Endothelial cell (in vitro differentiated cells): ENCODE data around the gene PHKA2. TPM values are rescaled to one million over a fixed set of nuclear protein-coding genes. Genes with fewer than 3 reads are reported as not detected.

Source experiments
- DNase-seq: peaks from one replicate; pipeline ENCODE4 v3.0.0; 2021; ENCODE audit warnings: low spot score
- H3K27ac Mint-ChIP-seq: one replicate; pipeline ENCODE4 v1.8.0; 2021; ENCODE audit warnings: mixed read lengths, inconsistent platforms; ENCODE audit not compliant: unreplicated experiment
- H3K27me3 Mint-ChIP-seq: one replicate; pipeline ENCODE4 v1.8.0; 2021; ENCODE audit warnings: mild to moderate bottlenecking, moderate library complexity, mixed read lengths, inconsistent platforms; ENCODE audit not compliant: unreplicated experiment
- H3K36me3 Mint-ChIP-seq: one replicate; pipeline ENCODE4 v1.8.0; 2021; ENCODE audit warnings: mild to moderate bottlenecking, low read depth, mixed read lengths, inconsistent platforms; ENCODE audit not compliant: unreplicated experiment
- H3K4me1 Mint-ChIP-seq: one replicate; pipeline ENCODE4 v1.8.0; 2021; ENCODE audit warnings: mild to moderate bottlenecking, mixed read lengths, inconsistent platforms; ENCODE audit not compliant: unreplicated experiment
- H3K4me3 Mint-ChIP-seq: one replicate; pipeline ENCODE4 v1.8.0; 2021; ENCODE audit warnings: mild to moderate bottlenecking, mixed read lengths, inconsistent platforms; ENCODE audit not compliant: unreplicated experiment
- H3K9me3 Mint-ChIP-seq: one replicate; pipeline ENCODE4 v1.8.0; 2021; ENCODE audit warnings: mixed read lengths, inconsistent platforms; ENCODE audit not compliant: unreplicated experiment
- total RNA-seq: library from RNA; stranded (reverse); fragmentation: NEBNext Ultra II Directional; extraction: Animal tissue kit (Norgen Biotek cat#: 25700); gene quantifications from one replicate; pipeline ENCODE4 v1.2.1, GENCODE V29; 2021; ENCODE audit not compliant: unreplicated experiment
- TF ChIP-seq, protein P1 (sequence below): fragments of 200-600 bp; sonication (generic); IDR thresholded peaks from one replicate; pipeline ENCODE4 v1.5.0; 2021; ENCODE audit warnings: antibody characterized with exemption; ENCODE audit not compliant: unreplicated experiment

The PHKA2 gene
- total RNA-seq, 1 donor from 2014 or later, result 19.7 TPM

DNA sequence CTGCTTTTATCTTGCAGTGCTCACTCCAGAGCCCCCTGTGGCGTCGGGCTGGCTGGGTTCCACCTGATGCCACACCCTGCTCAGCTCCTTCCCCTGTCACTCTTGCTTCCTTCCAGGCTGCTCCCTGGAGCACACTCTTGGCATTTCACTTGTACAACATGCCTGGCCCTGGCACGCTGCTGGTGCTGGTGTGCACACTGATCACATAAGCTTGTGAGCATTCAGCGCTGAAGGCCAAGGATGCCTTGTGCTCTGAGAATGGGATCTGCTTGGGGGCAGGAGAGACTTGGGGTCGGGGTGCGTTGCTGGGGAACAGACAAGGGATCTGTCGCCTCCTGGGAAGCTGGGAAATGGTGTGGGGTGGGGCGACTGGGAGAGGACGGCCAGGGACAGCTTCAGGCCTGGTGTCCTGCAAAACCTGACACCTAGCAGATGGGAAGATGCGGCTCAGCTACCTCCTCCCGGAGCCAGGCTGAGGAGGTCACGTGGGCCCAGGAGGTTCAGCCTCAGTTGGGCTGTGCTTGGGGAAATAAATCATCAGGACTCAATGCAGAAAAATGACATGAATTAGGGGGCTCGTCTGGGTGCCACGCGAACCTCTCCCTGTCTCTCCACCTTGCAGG, 108.5 kb downstream of the PHKA2 start:
- Mint-ChIP-seq H3K9me3 (no peaks in the 10 kb centered on the region), H3K27ac (no peak overlapping the region), H3K27me3 (no peaks in the 10 kb centered on the region), H3K4me3 (no peak overlapping the region), H3K36me3 (no peaks in the 10 kb centered on the region), H3K4me1 (no peaks in the 10 kb centered on the region)
- DNase-seq, result no peak
- TF ChIP-seq, protein P1, sequence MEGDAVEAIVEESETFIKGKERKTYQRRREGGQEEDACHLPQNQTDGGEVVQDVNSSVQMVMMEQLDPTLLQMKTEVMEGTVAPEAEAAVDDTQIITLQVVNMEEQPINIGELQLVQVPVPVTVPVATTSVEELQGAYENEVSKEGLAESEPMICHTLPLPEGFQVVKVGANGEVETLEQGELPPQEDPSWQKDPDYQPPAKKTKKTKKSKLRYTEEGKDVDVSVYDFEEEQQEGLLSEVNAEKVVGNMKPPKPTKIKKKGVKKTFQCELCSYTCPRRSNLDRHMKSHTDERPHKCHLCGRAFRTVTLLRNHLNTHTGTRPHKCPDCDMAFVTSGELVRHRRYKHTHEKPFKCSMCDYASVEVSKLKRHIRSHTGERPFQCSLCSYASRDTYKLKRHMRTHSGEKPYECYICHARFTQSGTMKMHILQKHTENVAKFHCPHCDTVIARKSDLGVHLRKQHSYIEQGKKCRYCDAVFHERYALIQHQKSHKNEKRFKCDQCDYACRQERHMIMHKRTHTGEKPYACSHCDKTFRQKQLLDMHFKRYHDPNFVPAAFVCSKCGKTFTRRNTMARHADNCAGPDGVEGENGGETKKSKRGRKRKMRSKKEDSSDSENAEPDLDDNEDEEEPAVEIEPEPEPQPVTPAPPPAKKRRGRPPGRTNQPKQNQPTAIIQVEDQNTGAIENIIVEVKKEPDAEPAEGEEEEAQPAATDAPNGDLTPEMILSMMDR, result no peak

DNA sequence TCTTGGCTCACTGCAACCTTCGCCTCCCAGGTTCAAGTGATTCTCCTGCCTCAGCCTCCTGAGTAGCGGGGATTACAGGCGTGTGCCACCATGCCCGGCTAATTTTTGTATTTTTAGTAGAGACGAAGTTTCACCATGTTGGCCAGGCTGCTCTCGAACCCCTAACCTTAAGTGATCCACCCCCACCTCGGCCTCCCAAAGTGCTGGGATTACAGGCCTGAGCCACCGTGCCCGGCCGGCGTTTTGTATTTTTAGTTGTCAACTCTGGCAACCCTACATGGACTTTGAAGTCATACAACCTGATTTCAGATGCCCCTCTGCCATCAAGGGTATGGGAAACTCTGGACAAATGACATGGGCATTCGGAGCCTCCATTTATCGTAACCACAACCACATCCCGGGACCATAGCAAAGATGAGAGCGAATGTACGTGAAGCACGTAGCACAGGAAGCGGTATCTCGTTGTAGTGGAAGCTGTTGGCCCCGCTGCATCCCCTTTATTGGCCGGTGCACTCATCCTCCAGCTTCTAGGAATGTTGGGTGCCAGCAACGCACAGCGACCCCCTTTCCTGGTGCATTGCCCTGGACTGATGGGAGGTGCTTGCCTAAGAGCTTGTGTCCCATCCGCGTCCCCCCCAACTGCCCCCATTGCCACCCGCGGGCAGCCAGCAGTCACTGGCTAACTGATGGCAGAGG, 109.2 kb downstream of the PHKA2 start:
- no peaks in the 10 kb centered on the region for H3K27me3 Mint-ChIP-seq
- no peak for DNase-seq
- no peak overlapping the region for H3K4me3 Mint-ChIP-seq
- H3K27ac Mint-ChIP-seq, result no peak overlapping the region
- TF ChIP-seq, protein P1, result no peak
- H3K36me3 Mint-ChIP-seq, result no peaks in the 10 kb centered on the region
- H3K9me3 Mint-ChIP-seq, result no peaks in the 10 kb centered on the region
- no peaks in the 10 kb centered on the region for H3K4me1 Mint-ChIP-seq

DNA sequence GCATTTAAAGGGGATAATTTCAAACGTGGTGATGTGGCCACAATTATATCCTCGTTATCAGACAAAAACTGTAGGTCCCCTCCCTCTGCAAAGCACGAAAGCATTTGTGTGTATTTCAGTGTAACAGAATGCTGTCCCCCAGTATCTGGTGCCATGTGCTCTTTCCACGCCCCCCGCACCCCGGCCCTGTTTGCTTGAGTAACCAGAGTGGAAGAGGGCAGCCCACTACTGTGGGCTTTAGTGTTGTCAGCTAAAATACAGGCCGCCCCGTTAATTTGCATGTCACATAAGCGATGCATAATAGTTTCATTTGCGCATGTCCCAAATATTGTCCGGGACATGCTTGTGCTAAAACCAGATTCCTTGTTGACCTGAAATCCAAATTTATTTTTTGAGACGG, 110.1 kb downstream of the PHKA2 start:
- Mint-ChIP-seq H3K4me1 (no peaks in the 10 kb centered on the region), H3K9me3 (no peaks in the 10 kb centered on the region), H3K4me3 (no peak overlapping the region), H3K27ac (no peak overlapping the region), H3K27me3 (no peaks in the 10 kb centered on the region), H3K36me3 (no peaks in the 10 kb centered on the region)
- no peak for DNase-seq
- TF ChIP-seq, protein P1, result no peak

DNA sequence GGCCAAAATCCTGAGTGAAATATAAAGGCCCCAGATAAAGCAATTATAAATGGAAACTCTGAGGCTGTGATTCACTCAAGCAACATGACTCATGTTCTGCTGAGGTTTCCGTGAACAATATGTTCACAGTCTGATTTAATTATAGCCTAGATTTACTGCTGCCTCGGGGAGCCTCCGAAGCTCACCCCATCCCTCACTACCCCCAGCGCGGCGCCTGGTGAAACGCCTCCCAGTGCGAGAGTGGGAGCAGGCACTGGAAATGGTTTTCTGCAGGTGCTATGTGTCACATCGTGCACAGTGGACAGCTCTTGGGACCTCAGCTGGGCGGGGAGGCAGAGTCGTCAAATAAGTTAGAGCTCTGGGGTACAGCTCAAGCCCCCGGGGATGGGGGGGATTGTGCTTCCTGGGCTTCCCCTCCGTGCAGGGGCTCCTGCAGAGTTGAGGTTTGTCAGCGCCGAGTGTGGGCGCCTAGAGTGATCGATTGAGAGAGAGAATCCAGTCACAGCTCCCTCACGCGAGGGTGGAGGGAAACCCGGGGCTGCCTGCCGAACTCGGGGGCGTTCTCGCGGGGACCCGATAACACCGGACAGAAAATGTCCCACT, 110.6 kb downstream of the PHKA2 start:
- Mint-ChIP-seq H3K36me3 (no peaks in the 10 kb centered on the region), H3K27me3 (no peaks in the 10 kb centered on the region), H3K9me3 (no peaks in the 10 kb centered on the region), H3K4me1 (no peaks in the 10 kb centered on the region), H3K27ac (no peak overlapping the region), H3K4me3 (no peak overlapping the region)
- TF ChIP-seq, protein P1, result no peak
- DNase-seq, result no peak

DNA sequence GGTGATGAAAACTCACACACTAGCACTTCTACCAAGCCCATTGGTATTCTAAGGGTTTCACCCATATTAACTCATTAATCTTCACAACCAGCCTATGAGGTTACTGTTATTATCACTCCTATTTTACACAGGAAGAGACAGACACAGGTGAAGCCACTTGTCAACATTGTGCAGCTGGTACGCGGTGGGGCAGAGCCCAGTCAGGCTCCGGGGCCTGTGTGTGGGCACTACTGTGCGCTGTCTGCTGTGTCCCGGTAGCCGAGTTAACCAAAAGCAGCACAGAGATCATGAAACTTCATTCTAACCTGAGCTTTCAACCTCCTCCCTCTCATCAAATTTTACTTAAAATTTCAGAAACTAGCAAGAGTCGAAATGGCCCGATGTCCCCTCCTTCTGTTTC, 111.3 kb downstream of the PHKA2 start:
- Mint-ChIP-seq H3K27ac (no peak overlapping the region), H3K27me3 (no peaks in the 10 kb centered on the region), H3K4me1 (no peaks in the 10 kb centered on the region), H3K9me3 (no peaks in the 10 kb centered on the region), H3K4me3 (no peak overlapping the region), H3K36me3 (no peaks in the 10 kb centered on the region)
- TF ChIP-seq, protein P1, result no peak
- DNase-seq, result no peak
